ENCODE results near the gene OLFML2B.

Gene OLFML2B

DNA sequence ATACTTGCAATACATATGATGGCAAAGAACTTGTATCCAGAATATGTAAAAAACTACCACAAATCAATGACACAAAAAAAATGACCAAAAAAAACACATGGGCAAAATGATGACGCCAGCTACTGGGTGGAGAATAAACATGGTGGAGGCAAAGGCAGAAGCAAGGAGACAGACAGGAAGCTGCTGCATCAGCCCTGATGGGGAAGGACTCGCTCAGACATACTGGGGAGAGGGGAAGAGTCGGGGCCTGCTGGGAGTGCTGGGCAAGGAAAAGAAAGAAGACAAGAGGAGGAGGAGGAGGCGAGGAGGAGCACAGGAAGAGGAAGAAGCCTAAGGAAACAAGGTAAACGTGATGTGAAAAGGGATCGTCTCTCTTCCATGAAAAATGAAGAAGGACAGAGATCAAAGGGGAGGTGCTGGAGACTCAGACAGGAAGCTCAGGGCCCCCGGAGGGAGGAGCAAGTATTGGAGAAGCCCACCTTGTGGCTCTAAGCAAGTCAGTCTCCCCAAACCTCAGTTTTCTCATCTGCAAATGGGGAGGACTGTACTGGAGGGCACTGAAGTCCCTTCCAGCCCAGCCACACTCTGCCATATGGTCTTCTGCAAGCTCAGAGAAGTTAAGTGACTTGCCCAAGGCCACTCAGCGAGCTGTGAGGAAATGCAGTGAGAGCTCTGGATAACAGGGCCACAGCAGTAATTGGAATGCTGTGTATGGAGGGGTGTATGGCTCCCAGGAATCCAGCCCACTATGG, 24.2 kb downstream of the OLFML2B start:
- DNase-seq (ENCODE audit: low spot score), result no peak
- TF ChIP-seq, protein P1, sequence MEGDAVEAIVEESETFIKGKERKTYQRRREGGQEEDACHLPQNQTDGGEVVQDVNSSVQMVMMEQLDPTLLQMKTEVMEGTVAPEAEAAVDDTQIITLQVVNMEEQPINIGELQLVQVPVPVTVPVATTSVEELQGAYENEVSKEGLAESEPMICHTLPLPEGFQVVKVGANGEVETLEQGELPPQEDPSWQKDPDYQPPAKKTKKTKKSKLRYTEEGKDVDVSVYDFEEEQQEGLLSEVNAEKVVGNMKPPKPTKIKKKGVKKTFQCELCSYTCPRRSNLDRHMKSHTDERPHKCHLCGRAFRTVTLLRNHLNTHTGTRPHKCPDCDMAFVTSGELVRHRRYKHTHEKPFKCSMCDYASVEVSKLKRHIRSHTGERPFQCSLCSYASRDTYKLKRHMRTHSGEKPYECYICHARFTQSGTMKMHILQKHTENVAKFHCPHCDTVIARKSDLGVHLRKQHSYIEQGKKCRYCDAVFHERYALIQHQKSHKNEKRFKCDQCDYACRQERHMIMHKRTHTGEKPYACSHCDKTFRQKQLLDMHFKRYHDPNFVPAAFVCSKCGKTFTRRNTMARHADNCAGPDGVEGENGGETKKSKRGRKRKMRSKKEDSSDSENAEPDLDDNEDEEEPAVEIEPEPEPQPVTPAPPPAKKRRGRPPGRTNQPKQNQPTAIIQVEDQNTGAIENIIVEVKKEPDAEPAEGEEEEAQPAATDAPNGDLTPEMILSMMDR (IDR thresholded peaks at IDR 0.05; ENCODE audit: extremely low read depth, insufficient read depth, missing control alignments), result no peak
- in situ Hi-C loops (cut with MboI; ENCODE audit: low pct_unique_long_range_greater_than_20kb, low sequenced_read_pairs, unreplicated experiment), result no loop called here

DNA sequence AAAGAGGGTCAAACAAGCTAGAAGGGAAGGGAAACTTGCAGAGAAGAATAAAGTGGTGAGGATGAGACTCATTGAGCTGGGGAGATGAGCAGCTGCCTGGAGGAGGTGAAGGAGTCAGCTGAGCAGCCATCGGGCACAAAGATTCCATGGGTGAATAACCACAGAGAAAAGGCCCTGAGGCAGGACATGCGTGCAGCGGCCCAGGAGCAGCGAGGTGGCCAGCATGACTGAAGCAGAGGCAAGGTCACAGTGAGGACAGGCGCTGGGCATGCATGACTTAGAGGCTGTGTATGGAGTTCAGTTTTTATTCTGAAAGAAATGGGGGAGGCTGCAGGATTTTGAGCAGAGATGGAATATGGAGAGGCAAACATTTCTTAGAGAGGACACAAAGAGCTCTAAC, 24.9 kb downstream of the OLFML2B start:
- in situ Hi-C loops (cut with MboI; ENCODE audit: low pct_unique_long_range_greater_than_20kb, low sequenced_read_pairs, unreplicated experiment), result no loop called here
- DNase-seq (ENCODE audit: low spot score), result no peak
- TF ChIP-seq, protein P1 (IDR thresholded peaks at IDR 0.05; ENCODE audit: extremely low read depth, insufficient read depth, missing control alignments), result no peak

DNA sequence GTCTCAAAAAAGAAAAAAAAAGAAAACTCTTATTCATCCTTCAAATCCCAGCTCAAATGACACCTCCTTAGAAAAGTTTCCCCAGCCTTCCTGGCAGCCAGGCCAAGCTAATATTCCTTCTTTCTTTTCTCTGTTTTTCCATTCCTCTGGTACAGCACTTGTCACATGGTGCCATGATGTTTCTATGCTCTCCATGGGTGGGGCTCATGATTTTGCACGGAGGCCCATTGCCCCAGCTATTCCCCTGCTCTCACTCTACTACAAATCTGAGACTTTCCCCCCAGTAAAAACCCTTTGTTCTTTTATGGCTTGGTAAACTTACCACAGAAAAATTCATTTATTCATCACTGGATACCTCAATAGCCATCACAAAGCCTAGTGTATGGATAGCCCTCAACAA, 26.5 kb downstream of the OLFML2B start:
- in situ Hi-C loops (cut with MboI; ENCODE audit: low pct_unique_long_range_greater_than_20kb, low sequenced_read_pairs, unreplicated experiment), result no loop called here
- TF ChIP-seq, protein P1 (IDR thresholded peaks at IDR 0.05; ENCODE audit: extremely low read depth, insufficient read depth, missing control alignments), result no peak
- no peak for DNase-seq (ENCODE audit: low spot score)

DNA sequence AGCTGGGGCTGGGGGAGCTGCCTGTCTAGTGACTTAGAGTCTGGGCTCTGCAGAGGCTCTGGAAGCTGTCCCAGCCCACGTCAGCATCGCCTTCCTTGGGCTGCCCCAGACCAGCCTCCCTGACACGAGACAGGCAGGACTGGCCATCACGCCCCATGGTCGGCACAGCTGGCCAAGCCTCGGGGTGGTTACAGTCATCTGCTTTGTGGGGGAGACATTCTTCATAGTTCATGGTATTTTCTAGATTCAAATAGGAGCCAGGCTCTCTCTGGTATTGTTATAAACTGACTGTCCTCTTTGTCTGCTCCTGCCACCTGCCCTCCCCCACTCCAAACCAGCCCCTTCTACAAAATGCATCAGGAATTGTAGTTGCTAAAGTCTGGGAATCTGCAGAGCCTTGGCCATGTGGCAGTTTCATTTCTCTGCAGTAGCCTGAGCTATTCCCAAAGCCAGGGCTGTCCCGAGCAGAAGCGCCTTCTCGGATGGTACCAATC, 29.4 kb downstream of the OLFML2B start:
- DNase-seq (ENCODE audit: low spot score), result no peak
- in situ Hi-C loops (cut with MboI; ENCODE audit: low pct_unique_long_range_greater_than_20kb, low sequenced_read_pairs, unreplicated experiment), result no loop called here
- TF ChIP-seq, protein P1 (IDR thresholded peaks at IDR 0.05; ENCODE audit: extremely low read depth, insufficient read depth, missing control alignments), result no peak

DNA sequence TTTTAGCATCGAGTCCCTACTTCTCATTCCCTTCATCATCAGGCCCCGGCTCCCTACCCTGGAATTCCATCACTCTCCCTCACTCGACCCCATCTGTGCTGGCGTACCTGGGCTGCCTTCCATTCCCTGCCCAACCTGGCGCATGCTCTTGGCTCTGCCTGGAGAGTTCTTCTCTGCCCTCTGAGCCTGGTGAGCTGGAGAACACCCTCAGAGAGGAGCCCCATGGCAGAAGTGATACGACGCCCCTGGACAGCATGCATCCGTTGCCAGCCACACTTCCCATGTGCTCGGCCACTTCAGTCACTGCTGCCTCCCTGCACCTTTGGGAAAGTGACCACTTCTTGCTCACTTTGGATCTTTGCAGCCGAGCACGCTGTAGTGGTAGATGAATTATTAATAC, 30.1 kb downstream of the OLFML2B start:
- no peak for DNase-seq (ENCODE audit: low spot score)
- in situ Hi-C loops (cut with MboI; ENCODE audit: low pct_unique_long_range_greater_than_20kb, low sequenced_read_pairs, unreplicated experiment), result no loop called here
- TF ChIP-seq, protein P1 (IDR thresholded peaks at IDR 0.05; ENCODE audit: extremely low read depth, insufficient read depth, missing control alignments), result no peak

DNA sequence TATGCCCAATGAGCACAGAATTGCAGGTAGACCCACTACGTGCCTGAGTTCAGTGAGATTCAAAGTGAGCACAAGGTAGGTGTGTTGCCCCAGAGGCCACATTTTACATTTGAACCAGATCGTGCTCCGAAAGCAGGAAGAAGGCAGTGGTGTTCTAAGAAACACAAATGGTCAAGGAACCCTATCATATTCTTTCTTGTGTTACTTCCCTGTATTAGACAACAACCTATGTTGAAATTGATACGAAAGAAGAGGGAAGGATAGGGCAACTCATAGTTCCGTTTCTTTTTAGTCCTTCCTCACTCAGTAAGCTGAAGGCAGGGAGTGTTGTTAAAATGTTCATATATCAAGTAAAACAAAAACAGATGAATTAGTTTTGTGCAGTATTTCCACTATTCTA, 33.9 kb downstream of the OLFML2B start:
- TF ChIP-seq, protein P1 (IDR thresholded peaks at IDR 0.05; ENCODE audit: extremely low read depth, insufficient read depth, missing control alignments), result no peak
- DNase-seq (ENCODE audit: low spot score), result no peak
- in situ Hi-C loops (cut with MboI; ENCODE audit: low pct_unique_long_range_greater_than_20kb, low sequenced_read_pairs, unreplicated experiment), result no loop called here

Measured in GM13977 (cell line).